RWPE1 (cell line): Measurements from ENCODE around the gene HOXA3.

ENCODE experiments used
- CTCF ChIA-PET: fragments of 350-600 bp; sonication (Branson Sonifier 250); formaldehyde crosslinking; extraction: SDS; loops from one replicate; lab custom pipeline; 2021; lab: Yijun Ruan, JAX
- POLR2A ChIA-PET: fragments of 400-600 bp; formaldehyde crosslinking; extraction: SDS; loops from one replicate; lab custom pipeline; 2020; ENCODE audit warnings: antibody characterized with exemption; ENCODE audit not compliant: low non-redundant PET; lab: Yijun Ruan, JAX
- DNase-seq: peaks from one replicate; pipeline ENCODE4 v3.0.0; 2012; ENCODE audit warnings: low spot score
- H3K27ac ChIP-seq: fragments of 450-650 bp; 2 replicates; pipeline ENCODE4 v1.5.1; 2017
- CTCF ChIP-seq: fragments of 450-650 bp; conservative IDR thresholded peaks from 2 replicates; pipeline ENCODE4 v1.5.1; 2017; ENCODE audit warnings: low read depth, mild to moderate bottlenecking

The HOXA3 gene

DNA sequence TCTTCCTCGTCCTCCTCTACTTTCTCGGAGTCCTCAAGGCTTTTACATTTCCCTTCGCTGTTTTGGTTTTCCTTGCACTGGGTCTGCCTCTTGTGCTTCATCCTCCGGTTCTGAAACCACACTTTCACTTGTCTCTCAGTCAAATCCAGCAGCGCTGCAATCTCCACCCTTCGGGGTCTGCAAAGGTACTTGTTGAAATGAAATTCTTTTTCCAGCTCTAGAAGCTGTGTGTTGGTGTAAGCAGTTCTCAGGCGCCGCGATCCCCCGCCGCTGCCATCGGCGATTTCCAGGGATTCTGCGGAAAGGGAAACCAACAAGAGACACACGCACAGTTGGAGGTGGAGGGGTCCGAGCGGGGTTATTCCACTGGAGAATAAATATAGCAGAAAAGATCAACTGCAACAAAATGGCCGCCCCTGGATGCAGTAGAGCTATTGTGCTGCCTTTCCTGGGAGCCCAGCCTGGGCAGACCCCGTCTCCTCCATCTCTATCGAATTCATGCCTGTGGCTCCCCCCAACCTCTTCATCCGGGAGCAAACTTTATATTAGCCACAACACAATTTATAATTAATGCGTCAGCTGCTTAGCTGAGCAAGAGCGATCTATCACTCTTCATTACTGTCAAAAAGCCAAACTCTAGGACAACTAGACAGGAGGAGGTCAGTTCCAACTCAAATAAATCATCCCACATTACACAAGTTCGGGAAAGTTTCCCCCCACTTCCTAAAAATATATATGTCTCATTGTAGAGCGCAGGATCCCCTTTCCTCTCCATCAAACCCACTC is 51.0 kb downstream of the HOXA3 start:
- DNase-seq: no peak
- H3K27ac ChIP-seq: peak overlapping the region; percentile 31; the same call in 1 of the 2 replicates
- ChIA-PET CTCF (interaction anchor here (1.4 kb wide), 1 partner anchor 247 kb away, joined by 3 read pairs; no protein-coding TSS in a partner anchor), POLR2A (no interaction called here)
- TF ChIP-seq CTCF: no peak

- no peak for TF ChIP-seq CTCF
- CTCF ChIA-PET: interaction anchor here (1.4 kb wide), 1 partner anchor 246 kb away, joined by 3 read pairs; no protein-coding TSS in a partner anchor
- H3K27ac ChIP-seq: peak overlapping the region; percentile 31; the same call in 1 of the 2 replicates
- POLR2A ChIA-PET: no interaction called here
- DNase-seq: no peak
Measured at GRCh38 chr7:27100694-27101170, 51.7 kb downstream of the HOXA3 start.

DNA sequence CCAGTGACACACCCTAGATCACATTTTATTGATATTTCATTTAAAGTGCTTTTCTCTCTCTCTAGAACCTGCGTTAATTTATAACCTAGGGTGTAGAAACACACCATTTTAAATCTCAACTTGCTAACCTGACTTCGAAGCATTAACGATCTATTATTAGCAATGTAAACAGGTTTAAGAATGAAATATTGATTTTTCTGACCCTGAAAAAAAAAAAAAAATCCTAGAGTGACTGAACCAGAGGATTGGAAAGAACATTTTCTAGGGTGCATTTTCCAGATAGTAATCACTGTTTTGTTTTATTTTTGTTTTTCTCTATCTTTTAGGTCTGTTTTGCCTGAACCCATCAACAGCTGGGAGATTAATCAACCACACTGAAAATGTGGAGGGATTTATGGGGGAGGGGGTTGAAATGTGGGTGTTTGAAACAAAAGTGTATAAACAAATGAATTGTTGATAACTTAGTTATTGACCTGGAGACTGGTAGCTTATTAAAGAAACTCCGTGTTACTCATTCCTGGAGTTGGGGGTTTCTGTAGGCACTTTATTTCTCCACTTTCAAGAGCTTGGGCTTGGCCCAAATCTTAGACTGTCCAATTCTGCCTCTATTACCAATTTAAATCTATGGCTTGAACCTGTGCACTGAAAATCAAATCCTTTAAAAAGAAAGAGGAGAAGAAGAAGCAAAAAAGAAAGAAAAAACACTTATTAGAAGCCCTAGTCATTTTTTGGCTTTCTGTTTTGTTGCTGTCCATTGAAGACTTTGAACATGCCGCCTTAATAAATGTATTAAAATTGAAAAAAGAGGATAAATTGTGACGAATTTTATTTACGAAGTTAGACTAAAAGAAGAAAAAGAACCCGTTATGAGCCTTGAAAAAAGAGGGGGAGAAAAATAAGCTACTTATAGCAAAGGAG is 52.7 kb downstream of the HOXA3 start:
- CTCF ChIA-PET: interaction anchor here (0.5 to 2.3 kb wide), 8 partner anchors 11 to 284 kb away, joined by 3 to 14 read pairs (median 4); partner anchors contain the start of gene HOXA5

GRCh38 chr7:27098578-27099451 is 53.6 kb downstream of the HOXA3 start:
- CTCF ChIA-PET: interaction anchor here (0.5 to 3.3 kb wide), 19 partner anchors 10 to 416 kb away, joined by 3 to 14 read pairs (median 4); partner anchors contain the start of gene HOXA5
- DNase-seq: no peak
- H3K27ac ChIP-seq: peak overlapping the region; percentile 95
- POLR2A ChIA-PET: interaction anchor here (1.0 to 1.1 kb wide), 2 partner anchors 33 to 233 kb away, joined by 3 to 4 read pairs; no protein-coding TSS in a partner anchor
- peak; percentile 48 for TF ChIP-seq CTCF

More for the DNA sequence above, 52.7 kb downstream of the HOXA3 start:
- TF ChIP-seq CTCF: no peak
- H3K27ac ChIP-seq: peak overlapping the region; percentile 95
- no peak for DNase-seq
- POLR2A ChIA-PET: no interaction called here

GRCh38 chr7:27097686-27098577 is 54.5 kb downstream of the HOXA3 start:
- peak overlapping the region; percentile 95 for H3K27ac ChIP-seq
- CTCF ChIA-PET: interaction anchor here (0.5 to 3.3 kb wide), 17 partner anchors 11 to 415 kb away, joined by 3 to 14 read pairs (median 4); partner anchors contain the start of gene HOXA5
- TF ChIP-seq CTCF: no peak; the same call in 1 of the 2 replicates
- DNase-seq: peak; percentile 59
- POLR2A ChIA-PET: interaction anchor here (1.0 to 1.1 kb wide), 2 partner anchors 32 to 232 kb away, joined by 3 to 4 read pairs; no protein-coding TSS in a partner anchor
